HL-60 (cell line): ENCODE data around the gene DNMT1.

ENCODE experiments used
- CTCF ChIP-seq: IDR thresholded peaks from one replicate; pipeline ENCODE4 v1.5.1; 2011; ENCODE audit warnings: low read length, control low read depth, inconsistent platforms; ENCODE audit not compliant: insufficient read depth
- GABPA ChIP-seq: IDR thresholded peaks from 2 replicates; pipeline ENCODE4 v1.6.1; 2012; ENCODE audit warnings: low read depth
- POLR2AphosphoS5 ChIP-seq: IDR thresholded peaks from 2 replicates; pipeline ENCODE4 v1.6.1; 2012; ENCODE audit warnings: low read depth
- SPI1 ChIP-seq: IDR thresholded peaks from 2 replicates; pipeline ENCODE4 v1.6.1; 2012; ENCODE audit warnings: low read depth, mild to moderate bottlenecking, borderline replicate concordance
- TF ChIP-seq, protein P1 (sequence below): IDR thresholded peaks from 2 replicates; pipeline ENCODE4 v1.6.1; 2012; ENCODE audit warnings: low read depth; ENCODE audit not compliant: insufficient replicate concordance

DNA sequence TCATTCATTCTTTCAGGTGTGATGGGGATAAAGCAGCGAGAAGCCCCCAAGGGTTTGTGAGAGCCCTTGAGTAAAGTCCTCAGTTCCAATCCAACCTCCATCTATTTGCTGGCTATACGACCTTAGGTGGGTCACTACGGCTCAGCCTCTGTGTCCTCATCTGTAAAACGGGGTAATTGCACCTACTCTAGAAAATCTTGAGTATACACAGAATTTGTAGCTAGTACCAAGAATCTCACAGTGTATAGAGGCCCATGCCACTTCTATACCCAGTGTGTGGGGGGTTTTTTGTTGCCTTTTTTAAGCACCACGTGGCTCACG, 406 bp upstream of the DNMT1 start:
- TF ChIP-seq POLR2AphosphoS5 (no peak), CTCF (no peak), GABPA (no peak), SPI1 (no peak)
- TF ChIP-seq, protein P1, sequence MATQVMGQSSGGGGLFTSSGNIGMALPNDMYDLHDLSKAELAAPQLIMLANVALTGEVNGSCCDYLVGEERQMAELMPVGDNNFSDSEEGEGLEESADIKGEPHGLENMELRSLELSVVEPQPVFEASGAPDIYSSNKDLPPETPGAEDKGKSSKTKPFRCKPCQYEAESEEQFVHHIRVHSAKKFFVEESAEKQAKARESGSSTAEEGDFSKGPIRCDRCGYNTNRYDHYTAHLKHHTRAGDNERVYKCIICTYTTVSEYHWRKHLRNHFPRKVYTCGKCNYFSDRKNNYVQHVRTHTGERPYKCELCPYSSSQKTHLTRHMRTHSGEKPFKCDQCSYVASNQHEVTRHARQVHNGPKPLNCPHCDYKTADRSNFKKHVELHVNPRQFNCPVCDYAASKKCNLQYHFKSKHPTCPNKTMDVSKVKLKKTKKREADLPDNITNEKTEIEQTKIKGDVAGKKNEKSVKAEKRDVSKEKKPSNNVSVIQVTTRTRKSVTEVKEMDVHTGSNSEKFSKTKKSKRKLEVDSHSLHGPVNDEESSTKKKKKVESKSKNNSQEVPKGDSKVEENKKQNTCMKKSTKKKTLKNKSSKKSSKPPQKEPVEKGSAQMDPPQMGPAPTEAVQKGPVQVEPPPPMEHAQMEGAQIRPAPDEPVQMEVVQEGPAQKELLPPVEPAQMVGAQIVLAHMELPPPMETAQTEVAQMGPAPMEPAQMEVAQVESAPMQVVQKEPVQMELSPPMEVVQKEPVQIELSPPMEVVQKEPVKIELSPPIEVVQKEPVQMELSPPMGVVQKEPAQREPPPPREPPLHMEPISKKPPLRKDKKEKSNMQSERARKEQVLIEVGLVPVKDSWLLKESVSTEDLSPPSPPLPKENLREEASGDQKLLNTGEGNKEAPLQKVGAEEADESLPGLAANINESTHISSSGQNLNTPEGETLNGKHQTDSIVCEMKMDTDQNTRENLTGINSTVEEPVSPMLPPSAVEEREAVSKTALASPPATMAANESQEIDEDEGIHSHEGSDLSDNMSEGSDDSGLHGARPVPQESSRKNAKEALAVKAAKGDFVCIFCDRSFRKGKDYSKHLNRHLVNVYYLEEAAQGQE = no peak
